AG08395 (cell line): ENCODE measurements around the gene CASP14.
"Not testable (repeated sequence)": the region's sequence is repeated elsewhere in the genome, so short reads cannot be mapped to it uniquely, and the experiment has no call there.

Source experiments
- DNase-seq: peaks from one replicate; pipeline ENCODE4 v3.0.0; 2012; ENCODE audit warnings: mixed read lengths, low spot score

Gene CASP14

GRCh38 chr19:15072930-15073647 is 23.8 kb downstream of the CASP14 start:
- DNase-seq: no peak

DNA sequence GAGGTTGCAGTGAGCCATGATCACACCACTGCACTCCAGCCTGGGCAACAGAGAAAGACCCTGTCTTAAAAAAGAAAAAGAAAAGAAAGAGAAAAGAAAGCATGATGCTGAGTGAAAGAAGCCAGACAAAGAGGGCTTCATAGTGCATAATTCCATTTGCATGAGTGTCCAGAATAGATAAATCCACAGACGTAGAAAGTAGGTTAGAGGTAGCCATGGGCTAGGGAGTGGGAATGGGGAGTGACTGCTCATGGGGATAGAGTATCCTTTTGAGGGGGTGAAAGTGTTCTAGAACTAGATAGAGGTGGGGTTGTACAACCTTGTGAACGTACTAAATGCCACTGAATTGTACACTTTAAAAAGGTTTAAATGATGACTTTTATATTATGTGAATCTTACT is 25.1 kb downstream of the CASP14 start:
- no peak for DNase-seq

DNA sequence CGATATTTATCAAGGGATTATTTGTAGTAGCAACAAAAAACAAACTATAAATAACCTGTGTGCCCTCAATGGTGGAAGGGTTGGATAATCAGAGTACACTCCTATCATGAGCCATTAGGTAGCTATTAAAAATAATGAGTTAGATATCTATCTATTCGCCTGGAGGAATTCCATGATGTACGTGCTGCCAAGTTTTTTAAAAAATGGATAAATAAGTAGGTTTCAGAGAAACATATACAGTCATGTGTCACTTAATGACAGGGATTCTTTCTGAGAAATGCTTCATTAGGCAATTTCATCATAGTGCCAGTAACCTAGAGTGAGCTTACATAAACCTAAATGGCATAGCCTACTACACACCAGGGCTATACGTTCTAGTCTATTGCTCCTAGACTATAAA is 26.5 kb downstream of the CASP14 start:
- DNase-seq: no peak

DNA sequence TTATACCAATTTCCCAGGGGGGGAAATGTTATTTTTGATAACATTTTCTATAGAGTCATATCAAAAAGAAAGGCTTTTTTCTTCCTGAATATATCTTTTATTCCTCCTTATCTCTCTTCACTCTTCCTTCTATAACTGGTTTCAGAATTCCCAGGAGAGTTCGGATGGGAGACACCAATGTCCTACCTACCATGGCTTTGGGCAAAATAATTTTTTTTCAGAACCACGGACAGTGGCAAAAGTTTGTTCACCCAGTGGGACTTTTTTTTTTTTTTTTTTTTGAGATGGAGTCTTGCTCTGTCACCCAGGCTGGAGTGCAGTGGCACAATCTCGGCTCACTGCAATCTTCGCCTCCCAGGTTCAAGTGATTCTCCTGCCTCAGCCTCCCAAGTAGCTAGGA is 30.7 kb downstream of the CASP14 start:
- DNase-seq: not testable (repeated sequence)

GRCh38 chr19:15081911-15082310 is 32.6 kb downstream of the CASP14 start, which contains the start of gene OR1I1:
Gene OR1I1, plus strand, starts transcription at chr19:15082211. Its CDS starts 4,855 bp downstream, at chr19:15087066.
- DNase-seq: no peak

- no peak for DNase-seq
Measured at GRCh38 chr19:15087182-15087581, 37.9 kb downstream of the CASP14 start.

- DNase-seq: peak; percentile 51
Measured at GRCh38 chr19:15091918-15092753, 42.9 kb downstream of the CASP14 start.

GRCh38 chr19:15093001-15093400 is 43.7 kb downstream of the CASP14 start:
- no peak for DNase-seq

- DNase-seq: no peak
Measured at GRCh38 chr19:15096223-15096622, 46.9 kb downstream of the CASP14 start.

GRCh38 chr19:15097980-15098379 is 48.7 kb downstream of the CASP14 start:
- not testable (repeated sequence) for DNase-seq

- no peak for DNase-seq
Measured at GRCh38 chr19:15098460-15098859, 49.2 kb downstream of the CASP14 start.

DNA sequence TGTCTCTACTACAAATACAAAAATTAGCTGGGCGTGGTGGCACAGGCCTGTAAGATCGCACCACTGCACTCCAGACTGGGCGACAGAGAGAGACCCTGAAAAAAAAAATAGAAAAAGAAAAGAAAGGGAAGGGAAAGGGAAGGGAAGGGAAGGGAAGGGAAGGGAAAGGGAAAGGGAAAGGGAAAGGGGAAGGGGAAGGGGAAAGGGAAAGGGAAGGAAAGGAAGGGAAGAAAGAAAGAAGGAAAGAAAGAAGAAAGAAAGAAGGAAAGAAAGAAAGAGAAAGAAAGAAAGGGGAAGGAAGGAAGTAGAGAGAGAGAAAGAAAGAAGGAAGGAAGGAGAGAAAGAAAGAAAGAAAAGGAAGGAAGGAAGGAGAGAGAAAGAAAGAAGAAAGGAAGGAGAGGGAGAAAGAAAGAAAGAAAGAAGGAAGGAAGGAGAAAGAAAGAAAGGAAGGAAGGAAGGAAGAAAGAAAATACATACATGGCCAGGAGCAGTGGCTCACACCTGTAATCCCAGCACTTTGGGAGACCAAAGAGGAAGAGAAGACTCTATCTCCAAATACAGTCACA is 49.8 kb downstream of the CASP14 start:
- no peak for DNase-seq

- DNase-seq: no peak
Measured at GRCh38 chr19:15101479-15102082, 52.3 kb downstream of the CASP14 start.

GRCh38 chr19:15104003-15104402 is 54.7 kb downstream of the CASP14 start:
- no peak for DNase-seq

- no peak for DNase-seq
Measured at GRCh38 chr19:15104411-15104810, 55.1 kb downstream of the CASP14 start.

DNA sequence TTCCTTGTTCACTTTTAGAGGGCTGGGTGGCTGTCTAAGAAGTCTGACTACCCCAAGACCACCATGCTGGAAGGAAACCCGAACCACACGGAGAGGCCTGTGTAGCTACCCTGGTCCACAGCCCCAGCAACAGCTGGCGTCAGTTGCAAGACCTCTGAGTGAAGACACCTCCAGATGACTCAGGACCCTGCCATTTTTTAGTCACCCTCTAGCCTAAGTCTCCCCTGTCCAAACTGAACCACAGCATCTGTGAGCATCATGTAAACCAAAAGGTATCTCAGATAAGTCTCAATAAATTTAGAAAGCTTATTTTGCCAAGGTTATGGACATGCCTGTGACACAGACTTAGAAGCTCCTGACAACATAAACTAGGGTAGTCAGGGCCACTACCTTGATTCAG is 55.8 kb downstream of the CASP14 start:
- DNase-seq: no peak

- DNase-seq: peak; percentile 89
Measured at GRCh38 chr19:15107061-15108010, 58.1 kb downstream of the CASP14 start, which contains the start of gene SYDE1. Gene SYDE1, plus strand, starts transcription at chr19:15107401. Its CDS starts 33 bp downstream, at chr19:15107434.
